Neural progenitor cell (in vitro differentiated cells): Measurements from ENCODE around the gene COL26A1. TPM values are rescaled to one million over a fixed set of nuclear protein-coding genes. Genes with fewer than 3 reads are reported as not detected.

Source experiments
- DNase-seq: peaks from one replicate; pipeline ENCODE4 v3.0.0-alpha.2; 2016; ENCODE audit warnings: low spot score
- H2AFZ ChIP-seq: fragments of 200-600 bp; sonication (generic); replicated peaks from 2 replicates; pipeline ENCODE4 v1.6.1; 2016; ENCODE audit warnings: antibody characterized with exemption
- H3F3A ChIP-seq: fragments of 200-600 bp; sonication (generic); 2 replicates; pipeline ENCODE4 v1.6.1; 2016; ENCODE audit warnings: antibody characterized with exemption, low read depth
- H3K27ac ChIP-seq: fragments of 200-600 bp; sonication (generic); 2 replicates; pipeline ENCODE4 v1.5.1; 2016; ENCODE audit warnings: mild to moderate bottlenecking
- H3K27me3 ChIP-seq: fragments of 200-600 bp; sonication (generic); 2 replicates; pipeline ENCODE4 v1.6.1; 2016; ENCODE audit warnings: mild to moderate bottlenecking, moderate library complexity
- H3K36me3 ChIP-seq: fragments of 200-600 bp; sonication (generic); 2 replicates; pipeline ENCODE4 v1.5.1; 2016
- H3K4me1 ChIP-seq: fragments of 200-600 bp; sonication (generic); 2 replicates; pipeline ENCODE4 v1.6.1; 2016; ENCODE audit warnings: mixed run types
- H3K4me2 ChIP-seq: fragments of 200-600 bp; sonication (generic); 2 replicates; pipeline ENCODE4 v1.6.1; 2016
- H3K4me3 ChIP-seq: fragments of 200-600 bp; sonication (generic); 2 replicates; pipeline ENCODE4 v1.5.1; 2016
- H3K79me2 ChIP-seq: fragments of 200-600 bp; sonication (generic); 2 replicates; pipeline ENCODE4 v1.6.1; 2016; ENCODE audit warnings: low read depth
- H3K9ac ChIP-seq: fragments of 200-600 bp; sonication (generic); 2 replicates; pipeline ENCODE4 v1.6.1; 2016
- H3K9me3 ChIP-seq: fragments of 200-600 bp; sonication (generic); 2 replicates; pipeline ENCODE4 v1.5.1; 2016; ENCODE audit warnings: low read depth
- H4K20me1 ChIP-seq: fragments of 200-600 bp; sonication (generic); 2 replicates; pipeline ENCODE4 v1.6.1; 2016; ENCODE audit warnings: low read depth
- H3K27ac Mint-ChIP-seq: 3 replicates; pipeline ENCODE4 v1.8.0; 2021; ENCODE audit warnings: mixed read lengths
- H3K27me3 Mint-ChIP-seq: 2 replicates; pipeline ENCODE4 v1.8.0; 2022; ENCODE audit warnings: low read depth, mild to moderate bottlenecking, inconsistent platforms, moderate library complexity, mixed read lengths; ENCODE audit not compliant: insufficient read depth
- H3K36me3 Mint-ChIP-seq: 3 replicates; pipeline ENCODE4 v1.8.0; 2021; ENCODE audit warnings: mixed read lengths
- H3K4me1 Mint-ChIP-seq: 3 replicates; pipeline ENCODE4 v1.8.0; 2021; ENCODE audit warnings: mixed read lengths
- H3K4me3 Mint-ChIP-seq: 3 replicates; pipeline ENCODE4 v1.8.0; 2021; ENCODE audit warnings: mild to moderate bottlenecking, moderate library complexity, mixed read lengths
- H3K9me3 Mint-ChIP-seq: 3 replicates; pipeline ENCODE4 v1.8.0; 2020; ENCODE audit warnings: mixed read lengths
- EZH2 ChIP-seq: fragments of 200-600 bp; sonication (generic); IDR thresholded peaks from 2 replicates; pipeline ENCODE4 v1.6.1; 2017; ENCODE audit warnings: antibody characterized with exemption, mild to moderate bottlenecking, moderate library complexity
- EZH2phosphoT487 ChIP-seq: fragments of 200-600 bp; sonication (generic); IDR thresholded peaks from 2 replicates; pipeline ENCODE4 v1.6.1; 2017; ENCODE audit warnings: antibody characterized with exemption
- total RNA-seq: library from RNA; depleted of rRNA; stranded (reverse); fragments of >200 nt; gene quantifications from 2 replicates; pipeline ENCODE4 v1.2.3, GENCODE V29; 2015; ENCODE audit warnings: low replicate concordance
- TF ChIP-seq, protein P1 (sequence below): fragments of 200-600 bp; sonication (generic); IDR thresholded peaks from 2 replicates; pipeline ENCODE4 v1.5.1; 2017; ENCODE audit warnings: antibody characterized with exemption, mild to moderate bottlenecking

The COL26A1 gene
- total RNA-seq, 1 donor from 2014 or later = 26.7 TPM

DNA sequence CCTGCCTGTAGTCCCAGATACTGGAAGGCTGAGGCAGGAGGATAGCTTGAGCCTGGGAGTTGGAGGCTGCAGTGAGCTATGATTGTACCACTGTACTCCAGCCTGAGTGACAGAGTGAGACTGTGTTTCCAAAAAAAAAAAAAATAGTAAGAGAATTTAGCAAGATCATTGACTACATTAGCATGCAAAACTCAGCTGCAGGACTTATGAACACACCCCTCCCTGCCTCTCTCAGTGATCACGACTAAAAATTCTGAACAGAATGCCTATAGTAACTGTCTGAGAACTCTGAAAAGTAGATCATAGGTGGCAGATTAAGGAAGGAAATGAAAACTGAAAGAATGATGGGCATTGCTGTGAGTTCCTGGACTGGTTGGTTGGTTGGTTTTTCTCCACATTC lies 215.9 kb downstream of the COL26A1 start:
- H3K4me3 ChIP-seq = no peak overlapping the region
- H3K27me3 ChIP-seq = no peaks in the 10 kb centered on the region
- no peak overlapping the region for H2AFZ ChIP-seq
- H3K4me2 ChIP-seq = no peak overlapping the region
- H3K9me3 Mint-ChIP-seq = peaks cover 14% of the 10 kb centered on the region
- H3K9ac ChIP-seq = no peak overlapping the region
- H3K4me1 Mint-ChIP-seq = peaks cover 6% of the 10 kb centered on the region
- no peaks in the 10 kb centered on the region for H3K79me2 ChIP-seq
- TF ChIP-seq, protein P1, sequence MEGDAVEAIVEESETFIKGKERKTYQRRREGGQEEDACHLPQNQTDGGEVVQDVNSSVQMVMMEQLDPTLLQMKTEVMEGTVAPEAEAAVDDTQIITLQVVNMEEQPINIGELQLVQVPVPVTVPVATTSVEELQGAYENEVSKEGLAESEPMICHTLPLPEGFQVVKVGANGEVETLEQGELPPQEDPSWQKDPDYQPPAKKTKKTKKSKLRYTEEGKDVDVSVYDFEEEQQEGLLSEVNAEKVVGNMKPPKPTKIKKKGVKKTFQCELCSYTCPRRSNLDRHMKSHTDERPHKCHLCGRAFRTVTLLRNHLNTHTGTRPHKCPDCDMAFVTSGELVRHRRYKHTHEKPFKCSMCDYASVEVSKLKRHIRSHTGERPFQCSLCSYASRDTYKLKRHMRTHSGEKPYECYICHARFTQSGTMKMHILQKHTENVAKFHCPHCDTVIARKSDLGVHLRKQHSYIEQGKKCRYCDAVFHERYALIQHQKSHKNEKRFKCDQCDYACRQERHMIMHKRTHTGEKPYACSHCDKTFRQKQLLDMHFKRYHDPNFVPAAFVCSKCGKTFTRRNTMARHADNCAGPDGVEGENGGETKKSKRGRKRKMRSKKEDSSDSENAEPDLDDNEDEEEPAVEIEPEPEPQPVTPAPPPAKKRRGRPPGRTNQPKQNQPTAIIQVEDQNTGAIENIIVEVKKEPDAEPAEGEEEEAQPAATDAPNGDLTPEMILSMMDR = no peak
- TF ChIP-seq EZH2phosphoT487 = no peak
- TF ChIP-seq EZH2 = no peak
- no peak overlapping the region for H3K27ac ChIP-seq
- no peak for DNase-seq
- H3K27me3 Mint-ChIP-seq = peaks cover 7% of the 10 kb centered on the region
- no peaks in the 10 kb centered on the region for H3K36me3 Mint-ChIP-seq
- H3K36me3 ChIP-seq = no peaks in the 10 kb centered on the region
- no peaks in the 10 kb centered on the region for H4K20me1 ChIP-seq
- no peak overlapping the region for H3K4me3 Mint-ChIP-seq
- H3K4me1 ChIP-seq = no peaks in the 10 kb centered on the region
- no peaks in the 10 kb centered on the region for H3K9me3 ChIP-seq
- H3K27ac Mint-ChIP-seq = no peak overlapping the region
- H3F3A ChIP-seq = no peaks in the 10 kb centered on the region

DNA sequence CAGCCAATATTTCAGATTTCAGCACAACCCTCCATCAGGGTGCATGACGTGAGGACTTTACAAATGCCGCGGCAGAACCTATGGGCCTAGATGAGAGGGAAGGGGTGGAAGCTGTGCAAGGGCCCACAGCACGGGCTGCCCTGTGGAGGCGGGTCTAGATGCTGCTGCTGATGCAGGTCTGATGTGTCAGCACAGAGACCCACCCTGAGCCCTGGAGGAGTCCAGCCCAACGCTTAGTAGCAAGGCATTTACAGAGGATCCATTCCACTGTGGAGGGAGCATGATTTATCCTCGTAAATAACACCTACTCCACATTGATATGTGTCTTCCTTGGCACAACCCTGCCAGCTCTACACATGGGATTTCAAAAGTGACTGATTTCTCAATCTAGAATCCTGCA lies 217.9 kb downstream of the COL26A1 start:
- DNase-seq = no peak
- Mint-ChIP-seq H3K27ac (no peak overlapping the region), H3K9me3 (peaks cover 15% of the 10 kb centered on the region), H3K27me3 (peaks cover 4% of the 10 kb centered on the region), H3K4me1 (peaks cover 2% of the 10 kb centered on the region), H3K36me3 (no peaks in the 10 kb centered on the region), H3K4me3 (no peak overlapping the region)
- Histone ChIP-seq H3K9ac (no peak overlapping the region), H3K4me3 (no peak overlapping the region), H2AFZ (no peak overlapping the region), H4K20me1 (no peaks in the 10 kb centered on the region), H3K4me2 (no peak overlapping the region), H3K79me2 (no peaks in the 10 kb centered on the region), H3K4me1 (no peaks in the 10 kb centered on the region), H3K9me3 (no peaks in the 10 kb centered on the region), H3K27me3 (no peaks in the 10 kb centered on the region), H3F3A (no peaks in the 10 kb centered on the region), H3K27ac (no peak overlapping the region), H3K36me3 (no peaks in the 10 kb centered on the region)
- TF ChIP-seq EZH2phosphoT487 = no peak
- TF ChIP-seq EZH2 = no peak
- TF ChIP-seq, protein P1 = no peak

DNA sequence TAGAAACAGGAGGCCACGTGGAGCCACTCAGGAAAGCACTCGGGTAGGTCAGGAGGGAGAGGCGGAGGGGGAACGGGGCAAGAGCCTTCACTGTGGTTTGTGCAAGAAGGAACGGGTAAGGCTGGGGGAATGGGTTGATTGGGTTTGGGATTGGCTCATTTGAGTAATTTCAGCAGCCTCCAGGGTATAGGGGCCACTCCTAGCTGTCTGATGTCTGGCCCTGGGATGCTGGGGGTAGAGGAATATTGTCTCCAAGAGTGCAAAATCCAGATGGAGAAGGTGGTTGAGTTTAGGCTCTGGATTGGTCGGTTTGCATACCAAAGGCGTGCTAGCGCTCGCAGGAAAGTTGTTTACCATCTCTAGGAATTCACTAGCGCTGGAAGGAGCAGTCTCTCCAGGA lies 219.2 kb downstream of the COL26A1 start:
- Mint-ChIP-seq H3K27ac (no peak overlapping the region), H3K4me3 (no peak overlapping the region), H3K27me3 (peaks cover 4% of the 10 kb centered on the region), H3K9me3 (peaks cover 12% of the 10 kb centered on the region), H3K4me1 (peaks cover 6% of the 10 kb centered on the region), H3K36me3 (no peaks in the 10 kb centered on the region)
- Histone ChIP-seq H3K9me3 (no peaks in the 10 kb centered on the region), H4K20me1 (no peaks in the 10 kb centered on the region), H2AFZ (no peak overlapping the region), H3K27ac (no peak overlapping the region), H3K4me1 (peaks cover 4% of the 10 kb centered on the region), H3K36me3 (no peaks in the 10 kb centered on the region), H3K79me2 (no peaks in the 10 kb centered on the region), H3K27me3 (no peaks in the 10 kb centered on the region), H3F3A (peaks cover 5% of the 10 kb centered on the region), H3K4me2 (no peak overlapping the region), H3K4me3 (no peak overlapping the region), H3K9ac (no peak overlapping the region)
- TF ChIP-seq EZH2 (no peak), EZH2phosphoT487 (no peak)
- TF ChIP-seq, protein P1 = no peak
- no peak for DNase-seq

DNA sequence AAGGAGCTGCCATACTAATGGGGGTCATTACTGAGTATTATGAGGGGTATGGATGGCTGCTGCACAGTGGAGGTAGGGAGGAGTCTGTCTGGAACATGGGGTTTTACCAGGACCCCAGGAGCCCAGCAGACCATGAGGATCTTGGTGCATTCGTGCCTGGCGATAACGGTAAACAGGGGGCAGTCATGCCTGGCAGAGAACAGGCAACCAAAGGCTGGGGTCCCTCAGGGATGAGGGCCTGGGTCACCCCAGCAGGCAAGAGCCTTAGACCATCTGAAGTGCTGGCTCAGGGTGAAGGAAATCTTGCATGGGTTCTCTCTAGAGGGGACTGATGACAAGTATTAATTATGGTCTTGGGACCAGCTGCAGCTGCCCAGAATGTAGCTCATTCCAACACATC lies 220.3 kb downstream of the COL26A1 start:
- Histone ChIP-seq H3K27me3 (no peaks in the 10 kb centered on the region), H3K4me2 (no peak overlapping the region), H3F3A (peaks cover 9% of the 10 kb centered on the region), H2AFZ (no peak overlapping the region), H3K9ac (no peak overlapping the region), H4K20me1 (no peaks in the 10 kb centered on the region), H3K9me3 (no peaks in the 10 kb centered on the region), H3K36me3 (no peaks in the 10 kb centered on the region), H3K27ac (no peak overlapping the region), H3K4me1 (peaks cover 9% of the 10 kb centered on the region), H3K79me2 (no peaks in the 10 kb centered on the region), H3K4me3 (no peak overlapping the region)
- peaks cover 4% of the 10 kb centered on the region for H3K27me3 Mint-ChIP-seq
- no peak overlapping the region for H3K27ac Mint-ChIP-seq
- H3K4me1 Mint-ChIP-seq = peaks cover 14% of the 10 kb centered on the region
- H3K9me3 Mint-ChIP-seq = peaks cover 11% of the 10 kb centered on the region
- TF ChIP-seq, protein P1 = no peak
- TF ChIP-seq EZH2 (no peak), EZH2phosphoT487 (no peak)
- H3K4me3 Mint-ChIP-seq = no peak overlapping the region
- no peak for DNase-seq
- H3K36me3 Mint-ChIP-seq = no peaks in the 10 kb centered on the region
